ENCODE results near the gene DHX8. TPM values are rescaled to one million over a fixed set of nuclear protein-coding genes. Genes with fewer than 3 reads are reported as not detected.

DHX8 gene
- polyA plus RNA-seq, 3 donors, result 21.8 to 35.6 (median 26.5) TPM

DNA sequence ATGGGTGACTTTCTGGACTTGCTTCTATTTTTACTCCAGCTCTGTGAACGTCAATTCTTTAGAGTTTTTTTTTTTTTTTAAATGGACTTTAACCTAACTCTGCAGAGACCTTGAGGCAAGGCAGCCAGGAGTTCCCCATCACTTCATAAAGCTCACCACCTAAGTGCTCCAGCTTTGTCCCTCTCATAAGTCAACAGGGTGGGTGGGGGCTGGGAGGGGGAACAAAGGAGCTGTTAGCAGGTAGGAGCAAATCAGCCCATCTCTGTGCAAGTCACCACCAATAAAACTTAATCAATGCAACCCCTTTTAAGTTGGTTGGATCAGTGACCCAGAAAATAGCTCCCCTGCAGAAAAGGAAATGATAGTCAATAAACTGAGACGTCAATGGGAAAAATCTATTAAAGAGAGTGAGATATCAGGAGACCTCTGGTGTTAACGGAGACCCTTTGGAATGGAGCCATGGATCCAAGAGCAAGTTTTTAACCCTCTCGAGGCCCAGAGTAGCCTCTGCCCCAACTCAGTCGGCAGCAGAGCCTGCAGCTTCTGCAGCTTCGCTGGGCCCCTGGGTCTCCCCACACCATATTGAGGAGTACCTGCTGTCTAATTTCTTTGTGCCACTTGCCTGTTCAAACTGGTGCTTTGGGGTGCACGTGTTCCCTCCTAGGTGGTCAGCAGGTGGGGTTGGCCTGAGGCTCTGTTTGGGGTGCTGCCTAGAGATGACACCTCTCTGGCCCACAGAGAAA is 90.0 kb downstream of the DHX8 start:
- Histone ChIP-seq H3K27me3 (ENCODE audit: control insufficient read depth in 2 of 2, insufficient read depth in 2 of 2, low read length in 2 of 2) (peaks cover 0 to 5% of the 10 kb centered on the region in 2 donors), H3K79me2 (ENCODE audit: insufficient read depth, low read length) (no peaks in the 10 kb centered on the region), H3K27ac (ENCODE audit: low read depth in 1 of 2, low read length in 2 of 2) (no peak overlapping the region), H3K4me1 (ENCODE audit: control insufficient read depth in 1 of 2, insufficient read depth in 2 of 2, low read length in 2 of 2) (no peaks in the 10 kb centered on the region), H2AFZ (ENCODE audit: insufficient read depth, low read depth, low read length, poor library complexity, severe bottlenecking) (no peak overlapping the region), H3K36me3 (replicated peaks in 1 of 2; ENCODE audit: control insufficient read depth in 1 of 2, insufficient read depth in 2 of 2, low read length in 2 of 2) (no peaks in the 10 kb centered on the region), H4K20me1 (ENCODE audit: insufficient read depth, low read length) (no peaks in the 10 kb centered on the region), H3K9me3 (replicated peaks in 1 of 2; ENCODE audit: control insufficient read depth in 1 of 2, insufficient read depth in 1 of 2, low read length in 2 of 2) (no peaks in the 10 kb centered on the region), H3K9ac (ENCODE audit: insufficient read depth, low read length, poor library complexity, severe bottlenecking) (no peak overlapping the region), H3K4me3 (replicated peaks in 1 of 3; ENCODE audit: low read depth in 2 of 3, low read length in 3 of 3) (no peak overlapping the region), H3K4me2 (replicated peaks; ENCODE audit: extremely low read depth, low read length, poor library complexity, severe bottlenecking) (no peak overlapping the region)
- Mint-ChIP-seq H3K9me3 (no peaks in the 10 kb centered on the region), H3K27ac (no peak overlapping the region), H3K27me3 (ENCODE audit: low read depth in 3 of 3) (peaks cover 7 to 19% (median 17%) of the 10 kb centered on the region in 3 donors), H3K36me3 (no peaks in the 10 kb centered on the region), H3K4me3 (no peak overlapping the region), H3K4me1 (peaks cover 3% of the 10 kb centered on the region)
- TF ChIP-seq CTCF (IDR thresholded peaks at IDR 0.05), result no peak
- intact Hi-C loops (cut with micrococcal nuclease), result no loop called here
- DNase-seq, result no peak
- WGBS (ENCODE audit: insufficient coverage), result 76% methylated on average over 5 of the region's 7 CpGs

GRCh38 chr17:43574348-43574747 is 90.6 kb downstream of the DHX8 start:
- peaks cover 12 to 22% (median 21%) of the 10 kb centered on the region in 3 donors for H3K27me3 Mint-ChIP-seq (ENCODE audit: low read depth in 3 of 3)
- no peaks in the 10 kb centered on the region for H3K36me3 ChIP-seq (replicated peaks in 1 of 2; ENCODE audit: control insufficient read depth in 1 of 2, insufficient read depth in 2 of 2, low read length in 2 of 2)
- H3K9me3 ChIP-seq (replicated peaks in 1 of 2; ENCODE audit: control insufficient read depth in 1 of 2, insufficient read depth in 1 of 2, low read length in 2 of 2), result no peaks in the 10 kb centered on the region
- intact Hi-C loops (cut with micrococcal nuclease), result no loop called here
- no peak for DNase-seq
- H3K27ac Mint-ChIP-seq, result no peak overlapping the region
- no peaks in the 10 kb centered on the region for H3K79me2 ChIP-seq (ENCODE audit: insufficient read depth, low read length)
- WGBS (ENCODE audit: insufficient coverage), result 69% methylated on average over 13 of the region's 13 CpGs
- no peak overlapping the region for H3K27ac ChIP-seq (ENCODE audit: low read depth in 1 of 2, low read length in 2 of 2)
- no peak overlapping the region for H3K9ac ChIP-seq (ENCODE audit: insufficient read depth, low read length, poor library complexity, severe bottlenecking)
- H3K4me3 ChIP-seq (replicated peaks in 1 of 3; ENCODE audit: low read depth in 2 of 3, low read length in 3 of 3), result no peak overlapping the region
- no peaks in the 10 kb centered on the region for H3K36me3 Mint-ChIP-seq
- H3K4me3 Mint-ChIP-seq, result no peak overlapping the region
- no peak for TF ChIP-seq CTCF (IDR thresholded peaks at IDR 0.05)
- no peak overlapping the region for H3K4me2 ChIP-seq (replicated peaks; ENCODE audit: extremely low read depth, low read length, poor library complexity, severe bottlenecking)
- H3K4me1 Mint-ChIP-seq, result peaks cover 3% of the 10 kb centered on the region
- H2AFZ ChIP-seq (ENCODE audit: insufficient read depth, low read depth, low read length, poor library complexity, severe bottlenecking), result no peak overlapping the region
- H3K9me3 Mint-ChIP-seq, result no peaks in the 10 kb centered on the region
- H4K20me1 ChIP-seq (ENCODE audit: insufficient read depth, low read length), result no peaks in the 10 kb centered on the region
- H3K27me3 ChIP-seq (ENCODE audit: control insufficient read depth in 2 of 2, insufficient read depth in 2 of 2, low read length in 2 of 2), result peaks cover 0 to 5% of the 10 kb centered on the region in 2 donors
- no peaks in the 10 kb centered on the region for H3K4me1 ChIP-seq (ENCODE audit: control insufficient read depth in 1 of 2, insufficient read depth in 2 of 2, low read length in 2 of 2)
